H1 (cell line): ENCODE results near the gene COL26A1. TPM values are rescaled to one million over a fixed set of nuclear protein-coding genes. Genes with fewer than 3 reads are reported as not detected.

Experiments used
- ATF2 ChIP-seq: IDR thresholded peaks from 2 replicates; pipeline ENCODE4 v1.6.1; 2012; ENCODE audit warnings: low read length, inconsistent platforms
- ATF3 ChIP-seq: IDR thresholded peaks from 2 replicates; pipeline ENCODE4 v1.6.1; 2011; ENCODE audit warnings: low read depth, mild to moderate bottlenecking, low read length; ENCODE audit not compliant: insufficient read depth
- BRCA1 ChIP-seq: IDR thresholded peaks from 2 replicates; pipeline ENCODE4 v1.6.1; 2012; ENCODE audit warnings: low read depth, low read length, improper control_type of control experiment
- CEBPB ChIP-seq: IDR thresholded peaks from 2 replicates; pipeline ENCODE4 v1.6.1; 2012; ENCODE audit warnings: low read depth, low read length
- EP300 ChIP-seq, 2 experiments: IDR thresholded peaks; 1 replicate in 1 of 2; 2 replicates in 1 of 2; pipeline ENCODE4 v1.6.1; 2011 to 2012; ENCODE audit warnings: low read depth in 2 of 2, low read length in 2 of 2, mild to moderate bottlenecking in 2 of 2, borderline replicate concordance in 1 of 2, inconsistent platforms in 1 of 2, moderate library complexity in 1 of 2
- NRF1 ChIP-seq: IDR thresholded peaks from 2 replicates; pipeline ENCODE4 v1.6.1; 2011; ENCODE audit warnings: mild to moderate bottlenecking, low read depth, low read length, improper control_type of control experiment
- ZNF274 ChIP-seq: IDR thresholded peaks from 2 replicates; pipeline ENCODE4 v1.7.0; 2012; ENCODE audit warnings: low read length, borderline replicate concordance; ENCODE audit errors: extremely low read depth
- polyA plus RNA-seq, 7 experiments: library from polyadenylated mRNA; depleted of rRNA in 3 of 7; stranded (reverse) in 5 of 7; unstranded in 2 of 7; fragments of >200 nt in 5 of 7; fragments of 200-250 nt in 2 of 7; gene quantifications; 1 replicate in 5 of 7; 2 replicates in 1 of 7; 4 replicates in 1 of 7; pipeline versions ENCODE4 v1.2.1 to v1.2.3, GENCODE V29; 2011 to 2013; ENCODE audit warnings: missing spikeins in 2 of 7, mixed read lengths in 2 of 7
- total RNA-seq: library from RNA; stranded (reverse); fragmentation: NEBNext Ultra II Directional; extraction: Animal tissue kit (Norgen Biotek cat#: 25700); gene quantifications from 2 replicates; pipeline ENCODE4 v1.2.1, GENCODE V29; 2021

The COL26A1 gene
- total and polyA plus RNA-seq, 2 of the 8 experiments (the other 6 are each of a cell fraction or from before 2014, with no cell fraction given), result 51.1 to 68.8 TPM

GRCh38 chr7:101381549-101382111 lies 19.0 kb downstream of the COL26A1 start (continued):
- TF ChIP-seq EP300 (IDR thresholded peaks at IDR 0.05; ENCODE audit: borderline replicate concordance in 1 of 2, low read depth in 2 of 2, low read length in 2 of 2), result no peak
- no peak for TF ChIP-seq BRCA1
- no peak for TF ChIP-seq ZNF274
- TF ChIP-seq CEBPB, result no peak
- TF ChIP-seq ATF2, result no peak
- TF ChIP-seq NRF1, result no peak
- no peak for TF ChIP-seq ATF3
